CD14-positive monocyte (primary cell): ENCODE measurements around the gene ZC3H4. TPM values are rescaled to one million over a fixed set of nuclear protein-coding genes. Genes with fewer than 3 reads are reported as not detected.
"Not testable (repeated sequence)": the region's sequence is repeated elsewhere in the genome, so short reads cannot be mapped to it uniquely, and the experiment has no call there.

Experiments
- DNase-seq, 3 donors: peaks; one replicate each; pipeline ENCODE4 v3.0.0-alpha.2; 2011 to 2022
- H2AFZ ChIP-seq: 2 replicates; pipeline ENCODE4 v1.6.0; 2012; ENCODE audit warnings: mild to moderate bottlenecking, low read depth, low read length, inconsistent platforms; ENCODE audit not compliant: insufficient read depth, poor library complexity, severe bottlenecking
- H3K27ac ChIP-seq, 2 donors: 1 replicate in 1 of 2; 2 replicates in 1 of 2; pipeline ENCODE4 v1.5.1; 2012 to 2013; ENCODE audit warnings: low read length in 2 of 2, control low read depth in 1 of 2, inconsistent platforms in 1 of 2, low read depth in 1 of 2, mild to moderate bottlenecking in 1 of 2
- H3K27me3 ChIP-seq, 2 donors: one replicate each; pipeline versions ENCODE4 v1.6.0 to v1.6.1; 2011 to 2013; ENCODE audit warnings: low read length in 2 of 2; ENCODE audit not compliant: control insufficient read depth in 2 of 2, insufficient read depth in 2 of 2
- H3K36me3 ChIP-seq, 2 donors: replicated peaks in 1 of 2; 1 replicate in 1 of 2; 2 replicates in 1 of 2; pipeline versions ENCODE4 v1.5.1 to v1.6.1; 2012 to 2013; ENCODE audit warnings: low read length in 2 of 2, control low read depth in 1 of 2, inconsistent platforms in 1 of 2, mild to moderate bottlenecking in 1 of 2; ENCODE audit not compliant: insufficient read depth in 2 of 2, control insufficient read depth in 1 of 2
- H3K4me1 ChIP-seq, 2 donors: 1 replicate in 1 of 2; 2 replicates in 1 of 2; pipeline versions ENCODE4 v1.5.1 to v1.6.1; 2012 to 2013; ENCODE audit warnings: low read length in 2 of 2, control low read depth in 1 of 2, inconsistent platforms in 1 of 2, mild to moderate bottlenecking in 1 of 2, moderate library complexity in 1 of 2; ENCODE audit not compliant: insufficient read depth in 2 of 2, control insufficient read depth in 1 of 2
- H3K4me2 ChIP-seq: replicated peaks from 2 replicates; pipeline ENCODE3; 2012; ENCODE audit warnings: low read length, moderate library complexity, mild to moderate bottlenecking; ENCODE audit not compliant: poor library complexity, severe bottlenecking; ENCODE audit errors: extremely low read depth
- H3K4me3 ChIP-seq, 3 experiments: fragments of 200-600 bp in 1 of 3; sonication (generic) in 1 of 3; replicated peaks in 1 of 3; 1 replicate in 2 of 3; 2 replicates in 1 of 3; pipeline ENCODE4 v1.5.1; 2011 to 2013; ENCODE audit warnings: low read length in 3 of 3, mild to moderate bottlenecking in 3 of 3, control low read depth in 2 of 3, low read depth in 2 of 3, inconsistent platforms in 1 of 3, moderate library complexity in 1 of 3
- H3K79me2 ChIP-seq: 2 replicates; pipeline ENCODE4 v1.6.0; 2012; ENCODE audit warnings: mild to moderate bottlenecking, control low read depth, inconsistent platforms, low read length, moderate library complexity; ENCODE audit not compliant: insufficient read depth
- H3K9ac ChIP-seq: 2 replicates; pipeline ENCODE4 v1.6.0; 2017; ENCODE audit warnings: low read length, mild to moderate bottlenecking; ENCODE audit not compliant: insufficient read depth, poor library complexity, severe bottlenecking
- H3K9me3 ChIP-seq, 2 donors: replicated peaks in 1 of 2; 1 replicate in 1 of 2; 2 replicates in 1 of 2; pipeline versions ENCODE4 v1.5.1 to v1.6.1; 2012 to 2013; ENCODE audit warnings: low read length in 2 of 2, control low read depth in 1 of 2; ENCODE audit not compliant: control insufficient read depth in 1 of 2, insufficient read depth in 1 of 2
- H4K20me1 ChIP-seq: 2 replicates; pipeline ENCODE4 v1.6.0; 2012; ENCODE audit warnings: mild to moderate bottlenecking, low read length, control low read depth, moderate library complexity; ENCODE audit not compliant: insufficient read depth
- H3K27ac Mint-ChIP-seq, 7 donors: one replicate each; pipeline ENCODE4 v1.8.0; 2020; ENCODE audit warnings: mild to moderate bottlenecking in 7 of 7, mixed read lengths in 7 of 7, moderate library complexity in 6 of 7, inconsistent platforms in 2 of 7
- H3K27me3 Mint-ChIP-seq, 3 donors: one replicate each; pipeline ENCODE4 v1.8.0; 2021 to 2022; ENCODE audit warnings: low read depth in 3 of 3, mild to moderate bottlenecking in 3 of 3, mixed read lengths in 3 of 3, moderate library complexity in 3 of 3, inconsistent platforms in 1 of 3
- H3K36me3 Mint-ChIP-seq, 2 donors: one replicate each; pipeline ENCODE4 v1.8.0; 2020; ENCODE audit warnings: mixed read lengths in 2 of 2, inconsistent platforms in 1 of 2, mild to moderate bottlenecking in 1 of 2
- H3K4me1 Mint-ChIP-seq: one replicate; pipeline ENCODE4 v1.8.0; 2020; ENCODE audit warnings: mild to moderate bottlenecking, mixed read lengths
- H3K4me3 Mint-ChIP-seq, 2 donors: one replicate each; pipeline ENCODE4 v1.8.0; 2020; ENCODE audit warnings: mild to moderate bottlenecking in 2 of 2, mixed read lengths in 2 of 2, moderate library complexity in 1 of 2
- H3K9me3 Mint-ChIP-seq, 7 donors: one replicate each; pipeline ENCODE4 v1.8.0; 2020 to 2022; ENCODE audit warnings: mixed read lengths in 7 of 7, mild to moderate bottlenecking in 6 of 7, moderate library complexity in 6 of 7, inconsistent platforms in 2 of 7
- CTCF ChIP-seq: fragments of 200-600 bp; IDR thresholded peaks from one replicate; pipeline ENCODE4 v1.8.0; 2022; ENCODE audit warnings: antibody characterized with exemption, mild to moderate bottlenecking
- WGBS: methylation state at CpG from one replicate; pipeline ENCODE4 v1.1.5; 2013; ENCODE audit warnings: missing lambda C conversion rate; ENCODE audit not compliant: insufficient coverage; 5-methylcytosine and 5-hydroxymethylcytosine counted together
- intact Hi-C, 2 donors: fragments of 100-400 bp; cut with micrococcal nuclease; formaldehyde crosslinking; loops; one replicate each; pipeline versions ENCODE4 v1.15.0 to v1.15.1; 2023
- polyA plus RNA-seq, 3 donors: library from polyadenylated mRNA; depleted of rRNA in 1 of 3; unstranded in 2 of 3; stranded (reverse) in 1 of 3; fragments of 300-500 nt in 2 of 3; fragments of >200 nt in 1 of 3; fragmentation: Illumina TruSeq in 2 of 3; gene quantifications; 1 replicate in 2 of 3; 2 replicates in 1 of 3; pipeline ENCODE4 v1.2.3, GENCODE V29; 2012 to 2021

The ZC3H4 gene
- polyA plus RNA-seq, 3 donors: 0.24 to 9.9 (median 0.60) TPM

GRCh38 chr19:47104680-47105079 is 8.9 kb downstream of the ZC3H4 start:
- H2AFZ ChIP-seq: no peak overlapping the region
- H3K9me3 Mint-ChIP-seq: no peaks in the 10 kb centered on the region
- H3K36me3 Mint-ChIP-seq: peaks cover 29 to 31% of the 10 kb centered on the region in 2 donors
- H3K27me3 ChIP-seq: no peaks in the 10 kb centered on the region
- H3K79me2 ChIP-seq: peaks cover 99% of the 10 kb centered on the region
- WGBS: 100% methylated on average over 5 of the region's 9 CpGs
- H3K27ac ChIP-seq: peak overlapping the region in 1 of 2 donors; percentile 56
- peaks cover 15 to 50% of the 10 kb centered on the region in 2 donors for H3K36me3 ChIP-seq
- H3K4me3 Mint-ChIP-seq: no peak overlapping the region
- H3K4me3 ChIP-seq: no peak overlapping the region
- H3K4me1 ChIP-seq: peaks cover 27 to 32% of the 10 kb centered on the region in 2 donors
- peaks cover 0 to 2% (median 0%) of the 10 kb centered on the region in 3 donors for H3K27me3 Mint-ChIP-seq
- peak overlapping the region in 1 of 7 donors; percentile 73 for H3K27ac Mint-ChIP-seq
- no peaks in the 10 kb centered on the region for H3K9me3 ChIP-seq
- TF ChIP-seq CTCF: no peak
- intact Hi-C loops: no loop called here
- H3K4me2 ChIP-seq: no peak overlapping the region
- H3K4me1 Mint-ChIP-seq: peaks cover 46% of the 10 kb centered on the region
- peaks cover 65% of the 10 kb centered on the region for H4K20me1 ChIP-seq
- no peak for DNase-seq
- no peak overlapping the region for H3K9ac ChIP-seq

- Histone ChIP-seq H3K9ac (no peak overlapping the region), H3K27ac (peak overlapping the region in 1 of 2 donors; percentile 31), H3K4me1 (peaks cover 10% of the 10 kb centered on the region in 2 donors), H3K36me3 (peaks cover 18 to 65% of the 10 kb centered on the region in 2 donors), H4K20me1 (peaks cover 87% of the 10 kb centered on the region), H3K79me2 (peaks cover 99% of the 10 kb centered on the region), H2AFZ (no peak overlapping the region), H3K4me2 (no peak overlapping the region), H3K9me3 (no peaks in the 10 kb centered on the region), H3K4me3 (no peak overlapping the region), H3K27me3 (no peaks in the 10 kb centered on the region)
- peak overlapping the region in 1 of 7 donors; percentile 42 for H3K27ac Mint-ChIP-seq
- H3K4me1 Mint-ChIP-seq: peaks cover 26% of the 10 kb centered on the region
- H3K9me3 Mint-ChIP-seq: no peaks in the 10 kb centered on the region
- no peak for DNase-seq
- H3K4me3 Mint-ChIP-seq: no peak overlapping the region
- TF ChIP-seq CTCF: no peak
- peaks cover 0 to 2% (median 0%) of the 10 kb centered on the region in 3 donors for H3K27me3 Mint-ChIP-seq
- H3K36me3 Mint-ChIP-seq: peaks cover 31 to 51% of the 10 kb centered on the region in 2 donors
- intact Hi-C loops: no loop called here
- WGBS: 97% methylated on average over 4 of the region's 9 CpGs
Measured at GRCh38 chr19:47102346-47103060, 11.1 kb downstream of the ZC3H4 start.

- H3K4me1 ChIP-seq, H3K9me3 ChIP-seq, H3K4me3 ChIP-seq, H2AFZ ChIP-seq, H3K9me3 Mint-ChIP-seq, H3K27me3 ChIP-seq, H3K4me2 ChIP-seq, H3K9ac ChIP-seq, DNase-seq, intact Hi-C loops, H3K27me3 Mint-ChIP-seq, H3K4me3 Mint-ChIP-seq, H3K27ac Mint-ChIP-seq: not testable (repeated sequence)
- H3K79me2 ChIP-seq: peaks cover 99% of the 10 kb centered on the region
- peak overlapping the region in 1 of 2 donors; percentile 1 for H3K27ac ChIP-seq
- peaks cover 40 to 65% of the 10 kb centered on the region in 2 donors for H3K36me3 Mint-ChIP-seq
- WGBS: 96% methylated on average over 4 of the region's 4 CpGs
- H3K36me3 ChIP-seq: peaks cover 25 to 71% of the 10 kb centered on the region in 2 donors
- peaks cover 15% of the 10 kb centered on the region for H3K4me1 Mint-ChIP-seq
- H4K20me1 ChIP-seq: peaks cover 88% of the 10 kb centered on the region
Measured at GRCh38 chr19:47101116-47101515, 12.5 kb downstream of the ZC3H4 start.
